GM18498 (cell line): Measurements from ENCODE around the gene IGFBP2.
A peak's percentile ranks its signal among the peaks of the same experiment; 100 is the strongest.

Experiments used
- ATAC-seq: cut with Tn5 transposase; IDR thresholded peaks from one replicate; pipeline ENCODE4 v1.9.1; 2021; ENCODE audit warnings: mild to moderate bottlenecking, moderate library complexity; ENCODE audit not compliant: unreplicated experiment

IGFBP2 gene

GRCh38 chr2:216661051-216661450 is 27.8 kb downstream of the IGFBP2 start:
- ATAC-seq, result no peak

DNA sequence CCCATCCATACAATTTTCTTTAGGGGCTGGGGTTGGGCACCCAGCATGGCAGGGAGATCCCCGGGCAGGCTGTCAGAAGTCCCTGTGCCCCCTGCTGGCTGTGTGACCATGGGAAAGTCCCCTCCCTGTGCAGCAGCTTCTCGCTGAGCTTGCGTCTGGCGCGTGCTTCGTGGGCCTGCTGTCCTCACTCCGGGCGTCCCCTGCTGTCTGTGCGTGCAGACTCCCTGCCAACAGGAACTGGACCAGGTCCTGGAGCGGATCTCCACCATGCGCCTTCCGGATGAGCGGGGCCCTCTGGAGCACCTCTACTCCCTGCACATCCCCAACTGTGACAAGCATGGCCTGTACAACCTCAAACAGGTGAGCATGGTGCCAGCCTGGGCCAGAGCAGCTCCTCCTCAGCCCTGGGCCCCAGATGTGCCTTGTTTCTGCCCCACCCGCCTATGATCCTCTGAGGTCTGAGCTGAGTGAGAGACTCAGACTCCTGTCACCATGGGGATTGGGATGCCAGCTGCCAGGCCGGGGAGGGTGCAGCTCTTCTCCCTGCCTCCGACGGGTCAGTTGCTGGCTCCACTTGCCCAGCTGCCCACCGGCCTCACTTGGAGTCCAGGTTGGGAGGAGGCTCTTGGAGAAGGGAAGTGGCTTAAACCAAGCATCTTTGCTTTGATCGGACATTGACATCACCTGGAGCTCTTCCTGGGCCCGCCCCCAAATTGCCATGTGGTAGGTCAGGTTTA is 28.6 kb downstream of the IGFBP2 start:
- no peak for ATAC-seq

DNA sequence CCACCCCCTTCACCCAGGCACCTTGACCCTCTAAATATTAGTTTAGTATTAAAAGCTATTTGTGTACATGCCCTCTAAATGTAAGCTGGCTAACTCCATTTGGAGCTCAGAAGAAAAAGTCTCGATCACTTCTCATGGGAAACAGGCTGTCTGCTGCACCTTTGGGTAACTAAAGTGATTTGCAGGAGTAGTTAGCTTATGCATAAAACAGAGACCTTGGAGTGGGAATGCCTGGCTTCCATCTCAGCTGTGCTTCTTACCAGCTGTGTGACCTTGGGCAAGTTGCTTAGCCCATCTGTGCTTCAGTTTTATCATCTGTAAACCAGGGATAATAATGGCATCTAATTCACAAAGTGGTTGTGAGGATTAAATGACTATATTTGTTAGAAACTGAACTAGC is 29.9 kb downstream of the IGFBP2 start:
- no peak for ATAC-seq

GRCh38 chr2:216663846-216664245 is 30.6 kb downstream of the IGFBP2 start:
- no peak for ATAC-seq

DNA sequence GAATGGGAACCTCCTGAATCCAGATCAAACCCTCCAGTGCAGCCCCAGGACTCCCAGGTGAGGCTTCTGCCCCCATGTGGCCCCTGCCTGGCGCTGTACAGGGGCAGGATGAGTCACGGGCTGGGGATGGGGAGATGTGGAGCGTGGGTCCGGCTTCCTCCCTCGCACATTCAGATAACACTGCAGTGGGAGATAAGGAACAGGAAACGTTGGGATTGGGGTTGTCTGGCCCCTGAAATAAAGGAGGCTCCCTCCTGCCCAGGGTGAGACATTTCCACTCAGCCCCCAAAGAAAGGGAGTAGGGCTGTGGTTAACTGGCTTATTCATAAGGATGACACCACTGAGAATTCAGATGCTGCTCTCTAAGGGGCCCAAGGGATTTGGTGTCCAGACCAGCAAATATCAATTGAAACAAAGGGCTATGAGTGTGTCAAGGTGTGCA is 31.4 kb downstream of the IGFBP2 start:
- ATAC-seq, result no peak

GRCh38 chr2:216665242-216665641 is 32.0 kb downstream of the IGFBP2 start:
- no peak for ATAC-seq

GRCh38 chr2:216665717-216666116 is 32.5 kb downstream of the IGFBP2 start:
- no peak for ATAC-seq

GRCh38 chr2:216666461-216667233 is 33.4 kb downstream of the IGFBP2 start:
- ATAC-seq, result peak; percentile 83

- no peak for ATAC-seq
Observed at GRCh38 chr2:216670266-216671080, 37.3 kb downstream of the IGFBP2 start.

DNA sequence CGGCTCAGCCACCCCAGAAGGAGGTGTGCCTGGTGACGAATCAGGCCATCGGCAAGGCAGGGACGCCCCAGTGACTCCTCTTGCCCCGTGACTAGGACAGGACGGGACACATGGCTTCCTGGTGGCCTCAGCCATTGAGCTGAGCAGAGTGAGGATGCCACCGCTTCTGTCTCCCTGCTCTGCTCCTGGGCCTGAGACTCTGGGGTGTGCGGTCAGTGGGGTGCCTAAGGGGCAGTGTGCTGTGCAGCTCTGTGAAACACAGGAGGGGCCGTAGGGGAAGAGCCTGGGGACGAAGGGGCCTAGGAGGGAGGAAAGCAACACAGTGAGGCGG is 37.8 kb downstream of the IGFBP2 start:
- ATAC-seq, result no peak

- ATAC-seq, result no peak
Observed at GRCh38 chr2:216671791-216672343, 38.6 kb downstream of the IGFBP2 start.

GRCh38 chr2:216672466-216672865 is 39.2 kb downstream of the IGFBP2 start:
- no peak for ATAC-seq

- no peak for ATAC-seq
Observed at GRCh38 chr2:216673021-216673420, 39.8 kb downstream of the IGFBP2 start.

DNA sequence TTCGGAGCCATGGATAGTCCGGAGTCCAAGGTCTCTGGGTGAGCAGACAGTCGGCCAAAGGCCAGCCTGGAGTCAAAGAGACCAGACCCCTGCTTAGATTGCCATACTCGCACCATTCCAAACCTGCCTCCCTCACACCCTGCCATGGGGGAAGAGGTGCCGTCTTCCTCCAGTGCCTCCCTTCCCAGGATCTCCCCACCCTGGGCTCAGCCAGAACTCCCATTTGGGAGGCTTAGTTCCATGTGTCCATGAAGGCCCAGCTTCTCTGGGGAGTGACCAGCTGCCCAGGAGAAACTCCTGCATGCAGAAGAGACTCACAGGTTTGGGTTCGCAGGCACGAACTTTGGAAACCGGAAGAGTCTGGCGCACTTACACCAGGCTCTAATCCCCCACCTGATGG is 40.4 kb downstream of the IGFBP2 start:
- no peak for ATAC-seq

DNA sequence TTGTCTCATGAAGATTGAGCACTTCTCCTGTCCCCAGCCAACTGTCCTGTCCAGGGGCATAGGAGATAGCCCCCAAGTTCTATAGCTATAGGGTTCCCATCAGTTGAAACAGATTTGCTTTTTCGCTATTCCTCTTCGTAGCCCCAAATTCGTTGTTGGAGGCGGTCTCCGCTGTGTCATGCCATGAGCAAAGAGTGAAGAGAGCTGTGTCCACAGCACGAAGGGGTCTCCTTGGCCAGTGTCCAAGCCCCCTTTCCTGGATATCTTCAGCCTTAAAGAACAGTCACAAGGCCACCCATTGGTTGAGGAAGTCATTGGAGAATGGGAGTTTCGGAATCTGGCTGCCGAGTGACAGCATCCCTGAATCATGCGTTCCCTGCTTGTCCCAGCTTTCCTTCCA is 41.2 kb downstream of the IGFBP2 start:
- no peak for ATAC-seq

DNA sequence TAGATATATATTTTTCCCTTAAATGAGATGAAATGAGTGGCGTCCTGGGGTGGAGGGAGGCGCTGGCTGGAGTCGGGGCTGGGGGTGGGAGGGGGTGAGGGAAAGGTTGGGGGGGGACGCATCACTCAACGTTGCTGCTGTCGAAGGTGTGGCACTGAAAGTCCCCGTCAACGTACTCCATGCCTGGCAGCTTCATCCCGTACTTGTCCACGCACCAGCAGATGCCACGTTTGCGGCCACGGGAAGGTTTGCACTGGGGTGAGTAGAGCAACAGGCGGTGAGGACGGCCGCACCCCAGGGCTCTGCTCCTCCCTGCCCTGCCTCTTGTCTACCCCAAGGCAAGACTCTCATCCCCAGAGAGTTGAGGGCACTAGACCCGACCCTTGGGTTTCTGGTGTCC is 43.4 kb downstream of the IGFBP2 start:
- ATAC-seq, result no peak

DNA sequence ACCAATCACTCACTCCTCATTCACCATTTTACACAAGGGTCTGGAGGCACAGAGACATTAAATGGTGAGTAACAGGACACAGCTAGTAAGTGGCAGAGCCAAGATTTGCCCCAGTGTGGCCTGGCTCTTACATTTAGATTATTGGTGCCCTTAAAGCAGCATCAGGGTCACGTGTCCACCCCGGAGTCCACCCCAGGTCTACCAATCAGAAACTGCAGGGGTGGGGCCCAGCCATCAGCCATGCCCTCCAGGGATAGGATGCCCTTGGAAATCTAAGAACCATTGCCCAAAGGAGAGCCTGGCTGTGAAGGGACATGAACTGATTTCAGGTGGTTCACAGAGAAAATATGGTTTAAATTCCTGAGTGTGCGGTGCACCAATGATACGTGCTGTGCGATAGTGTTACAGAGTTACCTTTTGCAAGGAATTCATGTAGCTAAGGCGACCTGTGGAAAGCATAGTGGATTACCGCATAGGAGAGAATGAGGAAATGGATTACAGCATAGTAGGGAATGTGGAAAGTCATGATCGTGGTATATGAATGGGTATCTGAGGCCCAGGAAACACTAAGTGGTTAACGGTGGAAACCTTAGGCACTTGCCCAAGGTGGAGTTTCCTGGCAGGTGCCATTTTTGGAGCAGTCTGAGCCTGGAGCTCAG is 44.3 kb downstream of the IGFBP2 start:
- ATAC-seq, result no peak

GRCh38 chr2:216678098-216678465 is 44.9 kb downstream of the IGFBP2 start:
- ATAC-seq, result no peak

- no peak for ATAC-seq
Observed at GRCh38 chr2:216678813-216679657, 45.8 kb downstream of the IGFBP2 start.

DNA sequence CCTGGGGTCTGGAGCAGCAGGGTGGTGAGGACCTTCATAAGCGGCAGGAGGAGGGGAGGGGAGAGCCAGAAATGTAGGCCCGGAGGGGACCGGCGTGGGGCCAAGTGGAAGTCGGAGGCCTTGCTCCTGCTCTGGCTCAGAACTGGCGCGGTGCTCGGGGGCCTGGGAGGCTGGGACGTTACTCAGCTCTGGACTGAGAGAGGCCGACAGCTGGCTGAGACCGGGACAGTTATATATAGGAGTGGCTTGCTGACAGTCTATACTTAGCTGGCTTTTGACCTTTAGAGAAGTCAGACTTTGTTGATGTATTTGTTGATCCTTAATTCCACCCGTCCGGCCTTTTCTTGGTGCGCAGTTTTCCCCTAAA is 46.4 kb downstream of the IGFBP2 start:
- no peak for ATAC-seq
